Measurements from ENCODE around the gene TNIK.

TNIK gene

GRCh38 chr3:171028779-171029232, 431.4 kb downstream of the TNIK start:
- peak; percentile 69 for DNase-seq (ENCODE audit: low spot score)

- DNase-seq (ENCODE audit: low spot score) = peak; percentile 81
Observed at GRCh38 chr3:171028025-171028778, 432.0 kb downstream of the TNIK start.

- no peak for DNase-seq (ENCODE audit: low spot score)
Observed at GRCh38 chr3:171026597-171027293, 433.5 kb downstream of the TNIK start, which contains the start of gene SLC2A2. TSS of gene SLC2A2 (minus strand) at chr3:171026720. CDS start at chr3:171026670, 50 bp downstream.

- DNase-seq (ENCODE audit: low spot score) = no peak
Observed at GRCh38 chr3:171023566-171023965, 436.6 kb downstream of the TNIK start.

GRCh38 chr3:171021377-171021776, 438.8 kb downstream of the TNIK start:
- no peak for DNase-seq (ENCODE audit: low spot score)

- DNase-seq (ENCODE audit: low spot score) = no peak
Observed at GRCh38 chr3:171018156-171018935, 441.9 kb downstream of the TNIK start.

GRCh38 chr3:171013822-171014748, 446.1 kb downstream of the TNIK start:
- no peak for DNase-seq (ENCODE audit: low spot score)

GRCh38 chr3:171011873-171012336, 448.3 kb downstream of the TNIK start:
- no peak for DNase-seq (ENCODE audit: low spot score)
